IPS-20b (cell line): ENCODE results near the gene CHST13.

ENCODE experiments used
- H3K27ac ChIP-seq: one replicate; pipeline ENCODE4 v1.5.1; 2013; ENCODE audit warnings: low read length
- H3K27me3 ChIP-seq: 2 replicates; pipeline ENCODE4 v1.6.1; 2013; ENCODE audit warnings: mild to moderate bottlenecking, low read length, inconsistent platforms; ENCODE audit not compliant: insufficient read depth
- H3K36me3 ChIP-seq: 2 replicates; pipeline ENCODE4 v1.6.1; 2013; ENCODE audit warnings: low read depth, mild to moderate bottlenecking, inconsistent platforms, low read length, moderate library complexity; ENCODE audit not compliant: insufficient read depth
- H3K4me1 ChIP-seq: 2 replicates; pipeline ENCODE4 v1.6.1; 2013; ENCODE audit warnings: mild to moderate bottlenecking, control low read depth, inconsistent platforms, low read length, moderate library complexity; ENCODE audit not compliant: insufficient read depth
- H3K4me3 ChIP-seq: 2 replicates; pipeline ENCODE4 v1.5.1; 2013; ENCODE audit warnings: mild to moderate bottlenecking, low read length, inconsistent platforms
- H3K9ac ChIP-seq: 2 replicates; pipeline ENCODE4 v1.6.1; 2013; ENCODE audit warnings: low read depth, mild to moderate bottlenecking, inconsistent platforms, low read length, moderate library complexity
- H3K9me3 ChIP-seq: 2 replicates; pipeline ENCODE4 v1.6.1; 2013; ENCODE audit warnings: mild to moderate bottlenecking, low read depth, low read length, inconsistent platforms; ENCODE audit not compliant: insufficient read depth

Gene CHST13

GRCh38 chr3:126491221-126492013 is 32.5 kb upstream of the CHST13 start:
- Histone ChIP-seq H3K4me1 (no peaks in the 10 kb centered on the region; the same call in 1 of the 2 replicates), H3K27ac (no peak overlapping the region), H3K9ac (no peak overlapping the region)

GRCh38 chr3:126493051-126493450 is 30.9 kb upstream of the CHST13 start:
- Histone ChIP-seq H3K27me3 (no peaks in the 10 kb centered on the region), H3K4me1 (no peaks in the 10 kb centered on the region; the same call in 1 of the 2 replicates), H3K27ac (no peak overlapping the region), H3K4me3 (no peak overlapping the region), H3K9ac (no peak overlapping the region), H3K9me3 (no peaks in the 10 kb centered on the region), H3K36me3 (no peaks in the 10 kb centered on the region)

More at GRCh38 chr3:126491221-126492013, 32.5 kb upstream of the CHST13 start:
- no peak overlapping the region for H3K4me3 ChIP-seq
- H3K9me3 ChIP-seq, result no peaks in the 10 kb centered on the region
- H3K27me3 ChIP-seq, result no peaks in the 10 kb centered on the region
- no peaks in the 10 kb centered on the region for H3K36me3 ChIP-seq

- no peak overlapping the region for H3K4me3 ChIP-seq
- no peaks in the 10 kb centered on the region for H3K27me3 ChIP-seq
- H3K9ac ChIP-seq, result no peak overlapping the region
- no peaks in the 10 kb centered on the region for H3K9me3 ChIP-seq
- no peaks in the 10 kb centered on the region; the same call in 1 of the 2 replicates for H3K4me1 ChIP-seq
- no peaks in the 10 kb centered on the region for H3K36me3 ChIP-seq
- H3K27ac ChIP-seq, result no peak overlapping the region
Measured at GRCh38 chr3:126493739-126494138, 30.2 kb upstream of the CHST13 start.

GRCh38 chr3:126494204-126494969 is 29.6 kb upstream of the CHST13 start:
- H3K4me1 ChIP-seq, result no peaks in the 10 kb centered on the region; the same call in 1 of the 2 replicates
- H3K4me3 ChIP-seq, result no peak overlapping the region
- no peaks in the 10 kb centered on the region for H3K36me3 ChIP-seq
- H3K9ac ChIP-seq, result no peak overlapping the region
- H3K27ac ChIP-seq, result no peak overlapping the region
- H3K9me3 ChIP-seq, result no peaks in the 10 kb centered on the region
- no peaks in the 10 kb centered on the region for H3K27me3 ChIP-seq

- H3K9ac ChIP-seq, result no peak overlapping the region
- no peak overlapping the region for H3K4me3 ChIP-seq
- H3K36me3 ChIP-seq, result no peaks in the 10 kb centered on the region
- H3K4me1 ChIP-seq, result no peaks in the 10 kb centered on the region; the same call in 1 of the 2 replicates
- no peaks in the 10 kb centered on the region for H3K27me3 ChIP-seq
- no peak overlapping the region for H3K27ac ChIP-seq
- H3K9me3 ChIP-seq, result no peaks in the 10 kb centered on the region
Measured at GRCh38 chr3:126494970-126495230, 29.1 kb upstream of the CHST13 start.

DNA sequence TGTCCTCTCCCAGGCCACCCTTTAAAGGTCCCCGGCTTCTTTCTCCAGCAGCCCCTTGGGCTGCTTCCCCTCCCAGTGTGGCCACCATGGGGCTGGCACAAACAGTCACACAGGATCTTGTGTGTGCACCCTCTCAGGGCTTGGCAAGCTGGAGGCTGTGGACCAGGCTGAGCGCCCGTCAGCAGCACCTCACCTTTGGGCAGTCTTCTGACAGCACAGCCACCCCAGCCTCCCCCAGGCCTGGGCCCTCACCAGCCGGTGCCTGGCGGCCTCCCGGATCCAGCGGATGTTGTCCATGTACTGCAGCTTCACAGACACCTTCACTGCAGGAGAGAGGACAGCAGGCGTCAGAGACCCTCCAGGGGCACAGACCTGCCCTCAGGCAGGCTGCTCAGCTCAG is 28.2 kb upstream of the CHST13 start:
- Histone ChIP-seq H3K36me3 (no peaks in the 10 kb centered on the region), H3K9me3 (no peaks in the 10 kb centered on the region), H3K27me3 (no peaks in the 10 kb centered on the region), H3K9ac (no peak overlapping the region), H3K27ac (no peak overlapping the region), H3K4me3 (no peak overlapping the region), H3K4me1 (no peaks in the 10 kb centered on the region)

- no peaks in the 10 kb centered on the region for H3K9me3 ChIP-seq
- H3K36me3 ChIP-seq, result no peaks in the 10 kb centered on the region
- no peaks in the 10 kb centered on the region for H3K4me1 ChIP-seq
- no peak overlapping the region for H3K4me3 ChIP-seq
- H3K9ac ChIP-seq, result no peak overlapping the region
- no peak overlapping the region for H3K27ac ChIP-seq
- no peaks in the 10 kb centered on the region for H3K27me3 ChIP-seq
Measured at GRCh38 chr3:126496894-126497850, 26.8 kb upstream of the CHST13 start.

GRCh38 chr3:126497956-126498355 is 26.0 kb upstream of the CHST13 start:
- H3K27ac ChIP-seq, result no peak overlapping the region
- H3K36me3 ChIP-seq, result no peaks in the 10 kb centered on the region
- H3K9me3 ChIP-seq, result no peaks in the 10 kb centered on the region
- H3K9ac ChIP-seq, result no peak overlapping the region
- no peaks in the 10 kb centered on the region for H3K27me3 ChIP-seq
- H3K4me3 ChIP-seq, result no peak overlapping the region
- no peaks in the 10 kb centered on the region for H3K4me1 ChIP-seq

GRCh38 chr3:126498461-126498860 is 25.5 kb upstream of the CHST13 start:
- Histone ChIP-seq H3K27me3 (no peaks in the 10 kb centered on the region), H3K4me1 (no peaks in the 10 kb centered on the region), H3K27ac (no peak overlapping the region), H3K4me3 (no peak overlapping the region), H3K9ac (no peak overlapping the region), H3K36me3 (no peaks in the 10 kb centered on the region), H3K9me3 (no peaks in the 10 kb centered on the region)

DNA sequence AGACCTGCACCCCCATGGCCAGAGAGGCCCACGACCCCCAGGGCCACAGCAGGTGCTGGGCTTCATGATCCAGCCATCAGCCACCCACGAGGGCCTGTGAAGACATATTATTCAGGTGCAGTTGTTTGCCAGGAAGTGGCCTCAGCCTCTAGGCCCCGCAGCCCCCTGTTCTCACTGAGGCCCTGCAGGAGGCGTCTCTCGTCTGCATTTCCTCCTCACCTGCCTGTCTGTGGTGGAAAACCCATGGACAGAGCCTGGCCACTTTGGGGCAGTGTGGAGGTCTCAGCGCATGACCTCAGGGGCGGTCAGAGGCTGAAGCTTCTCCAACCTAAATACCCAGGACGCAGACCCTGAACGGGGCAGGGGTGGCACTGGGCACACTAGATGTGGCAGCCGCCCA is 25.0 kb upstream of the CHST13 start:
- Histone ChIP-seq H3K27me3 (no peaks in the 10 kb centered on the region), H3K9ac (no peak overlapping the region), H3K4me1 (no peaks in the 10 kb centered on the region), H3K4me3 (no peak overlapping the region), H3K27ac (no peak overlapping the region), H3K9me3 (no peaks in the 10 kb centered on the region), H3K36me3 (no peaks in the 10 kb centered on the region)

DNA sequence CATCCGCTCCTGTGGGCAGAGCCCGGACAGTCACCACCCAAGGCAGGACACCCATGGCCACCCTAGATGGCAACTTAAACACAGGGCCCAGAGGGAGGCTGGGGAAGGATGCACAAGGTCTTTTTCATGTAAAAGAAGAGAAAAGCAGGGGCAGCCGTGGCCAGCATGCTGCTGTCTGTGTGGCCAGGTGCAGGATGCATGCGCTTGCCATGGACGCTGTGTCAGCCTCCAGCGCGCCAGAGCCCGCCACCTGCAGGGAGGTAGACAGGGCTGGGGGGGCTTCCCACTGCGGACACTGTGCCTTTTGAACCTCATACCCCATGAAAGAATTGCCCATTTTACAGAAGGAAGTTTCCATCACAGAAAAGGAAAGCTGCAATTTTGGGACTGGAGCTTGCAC is 24.6 kb upstream of the CHST13 start:
- Histone ChIP-seq H3K36me3 (no peaks in the 10 kb centered on the region), H3K9ac (no peak overlapping the region), H3K4me1 (no peaks in the 10 kb centered on the region), H3K4me3 (no peak overlapping the region), H3K9me3 (no peaks in the 10 kb centered on the region), H3K27me3 (no peaks in the 10 kb centered on the region), H3K27ac (no peak overlapping the region)
